GM13976 (cell line): ENCODE data around the gene TRPM2.

Experiments used
- DNase-seq: peaks from one replicate; pipeline ENCODE4 v3.0.0; 2012; ENCODE audit warnings: low spot score
- CTCF ChIP-seq: IDR thresholded peaks from 2 replicates; pipeline ENCODE4 v1.5.1; 2012; ENCODE audit warnings: borderline replicate concordance, mild to moderate bottlenecking; ENCODE audit not compliant: insufficient read depth; ENCODE audit errors: extremely low read depth, missing control alignments, control extremely low read depth
- in situ Hi-C: fragments of 300-500 bp; cut with MboI; formaldehyde crosslinking; loops from one replicate; pipeline ENCODE4 v1.12.0; 2022; ENCODE audit warnings: low sequenced_read_pairs, mixed read lengths, inconsistent platforms; ENCODE audit not compliant: unreplicated experiment

The TRPM2 gene

GRCh38 chr21:44344541-44345183 lies 8.8 kb upstream of the TRPM2 start:
- DNase-seq, result no peak
- no peak for TF ChIP-seq CTCF
- in situ Hi-C loops, result loop anchor here (10.0 kb wide), 1 partner anchor 450 kb away; no protein-coding TSS in a partner anchor

GRCh38 chr21:44345495-44345894 lies 7.9 kb upstream of the TRPM2 start:
- DNase-seq, result no peak
- in situ Hi-C loops, result loop anchor here (10.0 kb wide), 1 partner anchor 449 kb away; no protein-coding TSS in a partner anchor
- no peak for TF ChIP-seq CTCF

- no peak for DNase-seq
- no peak for TF ChIP-seq CTCF
- in situ Hi-C loops, result loop anchor here (10.0 kb wide), 1 partner anchor 447 kb away; no protein-coding TSS in a partner anchor
These were observed 5.4 kb upstream of the TRPM2 start for GRCh38 chr21:44347911-44348451.

- no peak for TF ChIP-seq CTCF
- in situ Hi-C loops, result loop anchor here (10.0 kb wide), 1 partner anchor 446 kb away; no protein-coding TSS in a partner anchor
- no peak for DNase-seq
These were observed 4.6 kb upstream of the TRPM2 start for GRCh38 chr21:44348861-44349260.

GRCh38 chr21:44349416-44349846 lies 4.0 kb upstream of the TRPM2 start:
- in situ Hi-C loops, result loop anchor here (10.0 kb wide), 1 partner anchor 445 kb away; no protein-coding TSS in a partner anchor
- no peak for TF ChIP-seq CTCF

GRCh38 chr21:44349847-44350772 lies 3.3 kb upstream of the TRPM2 start:
- no peak for DNase-seq
- in situ Hi-C loops, result loop anchor here (10.0 to 25.0 kb wide), 2 partner anchors 112 to 445 kb away; partner anchors contain the start of gene LRRC3
- TF ChIP-seq CTCF, result no peak

More at GRCh38 chr21:44349416-44349846, 4.0 kb upstream of the TRPM2 start:
- DNase-seq, result no peak
